GM23338 (cell line): ENCODE measurements around the gene ANKS1B. TPM values are rescaled to one million over a fixed set of nuclear protein-coding genes. Genes with fewer than 3 reads are reported as not detected.

Experiments
- ATAC-seq: fragments of 200-7000 bp; cut with Tn5 transposase; 3 replicates; pipeline ENCODE4 v1.9.1; 2020
- DNase-seq: peaks from one replicate; pipeline ENCODE4 v3.0.0-alpha.2; 2015; ENCODE audit warnings: low spot score
- H2AFZ ChIP-seq: fragments of 200-600 bp; sonication (generic); 2 replicates; pipeline ENCODE4 v1.8.0; 2016; ENCODE audit warnings: antibody characterized with exemption, mild to moderate bottlenecking, moderate library complexity
- H3F3A ChIP-seq: fragments of 200-600 bp; sonication (generic); replicated peaks from 2 replicates; pipeline ENCODE4 v1.8.0; 2017; ENCODE audit warnings: antibody characterized with exemption, mixed run types, low read depth
- H3K27ac ChIP-seq: fragments of 200-600 bp; sonication (generic); 2 replicates; pipeline ENCODE4 v1.6.1; 2016; ENCODE audit warnings: low read depth
- H3K27me3 ChIP-seq: fragments of 200-600 bp; sonication (generic); 2 replicates; pipeline ENCODE4 v1.8.0; 2016; ENCODE audit warnings: mild to moderate bottlenecking, mixed run types, moderate library complexity; ENCODE audit not compliant: insufficient read depth
- H3K36me3 ChIP-seq: fragments of 200-600 bp; sonication (generic); 2 replicates; pipeline ENCODE4 v1.8.0; 2016; ENCODE audit warnings: mild to moderate bottlenecking; ENCODE audit not compliant: insufficient read depth
- H3K4me1 ChIP-seq: fragments of 200-600 bp; sonication (generic); 2 replicates; pipeline ENCODE4 v1.8.0; 2016; ENCODE audit warnings: mild to moderate bottlenecking, moderate library complexity; ENCODE audit not compliant: insufficient read depth
- H3K4me2 ChIP-seq: fragments of 200-600 bp; sonication (generic); 2 replicates; pipeline ENCODE4 v1.7.1; 2017; ENCODE audit warnings: mixed run types
- H3K4me3 ChIP-seq: fragments of 200-600 bp; sonication (generic); 2 replicates; pipeline ENCODE4 v1.6.1; 2016; ENCODE audit warnings: mixed run types
- H3K79me2 ChIP-seq: fragments of 200-600 bp; sonication (generic); replicated peaks from 2 replicates; pipeline ENCODE4 v1.8.0; 2017; ENCODE audit warnings: mild to moderate bottlenecking; ENCODE audit not compliant: insufficient read depth
- H3K9me2 ChIP-seq: fragments of 200-600 bp; sonication (generic); 2 replicates; pipeline ENCODE4 v1.8.0; 2017; ENCODE audit not compliant: insufficient read depth
- H4K20me1 ChIP-seq: fragments of 200-600 bp; sonication (generic); replicated peaks from 2 replicates; pipeline ENCODE4 v1.8.0; 2017; ENCODE audit warnings: mild to moderate bottlenecking; ENCODE audit not compliant: insufficient read depth
- H3K27ac Mint-ChIP-seq: 2 replicates; pipeline ENCODE4 v1.8.0; 2020; ENCODE audit warnings: inconsistent platforms, mild to moderate bottlenecking, moderate library complexity, mixed read lengths
- H3K27me3 Mint-ChIP-seq: 3 replicates; pipeline ENCODE4 v1.8.0; 2022; ENCODE audit warnings: low read depth, mild to moderate bottlenecking, moderate library complexity, mixed read lengths, inconsistent platforms; ENCODE audit not compliant: insufficient read depth, poor library complexity
- H3K36me3 Mint-ChIP-seq: 3 replicates; pipeline ENCODE4 v1.8.0; 2021; ENCODE audit warnings: low read depth, mild to moderate bottlenecking, inconsistent platforms, moderate library complexity, mixed read lengths
- H3K4me1 Mint-ChIP-seq: 3 replicates; pipeline ENCODE4 v1.8.0; 2020; ENCODE audit warnings: mild to moderate bottlenecking, inconsistent platforms, mixed read lengths
- H3K4me3 Mint-ChIP-seq: 3 replicates; pipeline ENCODE4 v1.8.0; 2021; ENCODE audit warnings: moderate library complexity, mild to moderate bottlenecking, inconsistent platforms, mixed read lengths
- H3K9me3 Mint-ChIP-seq: 3 replicates; pipeline ENCODE4 v1.8.0; 2020; ENCODE audit warnings: moderate library complexity, mild to moderate bottlenecking, inconsistent platforms, mixed read lengths
- CREB1 ChIP-seq: fragments of 250-450 bp; sonication (Bioruptor Pico); IDR thresholded peaks from 2 replicates; pipeline ENCODE4 v1.5.0; 2020; ENCODE audit warnings: low read depth, mild to moderate bottlenecking, moderate library complexity
- CTCF ChIP-seq, 2 experiments: fragments of 200-600 bp in 1 of 2; sonication (generic) in 1 of 2; conservative IDR thresholded peaks; 2 replicates each; pipeline versions ENCODE4 v1.5.1 to v1.6.1; 2016 to 2017; ENCODE audit warnings: antibody characterized with exemption in 2 of 2, low read depth in 2 of 2, mild to moderate bottlenecking in 2 of 2, moderate library complexity in 1 of 2
- ETS1 ChIP-seq: IDR thresholded peaks from 2 replicates; pipeline ENCODE4 v1.6.1; 2016; ENCODE audit warnings: antibody characterized with exemption
- EZH2 ChIP-seq: fragments of 200-600 bp; sonication (generic); IDR thresholded peaks from one replicate; pipeline ENCODE4 v1.8.0; 2017; ENCODE audit warnings: antibody characterized with exemption, mild to moderate bottlenecking, low read depth; ENCODE audit not compliant: unreplicated experiment
- EZH2phosphoT487 ChIP-seq: fragments of 200-600 bp; sonication (generic); IDR thresholded peaks from one replicate; pipeline ENCODE4 v1.8.1; 2018; ENCODE audit warnings: antibody characterized with exemption; ENCODE audit not compliant: unreplicated experiment
- JUNB ChIP-seq: IDR thresholded peaks from one replicate; pipeline ENCODE4 v1.6.1; 2016; ENCODE audit warnings: antibody characterized with exemption; ENCODE audit not compliant: unreplicated experiment
- NANOG ChIP-seq: IDR thresholded peaks from 2 replicates; pipeline ENCODE4 v1.6.1; 2016; ENCODE audit warnings: antibody characterized with exemption, borderline replicate concordance
- POLR2AphosphoS5 ChIP-seq: IDR thresholded peaks from 2 replicates; pipeline ENCODE4 v1.6.1; 2016; ENCODE audit warnings: antibody characterized with exemption, low read depth
- REST ChIP-seq: IDR thresholded peaks from one replicate; pipeline ENCODE4 v1.6.1; 2018; ENCODE audit warnings: antibody characterized with exemption; ENCODE audit not compliant: unreplicated experiment
- STAT1 ChIP-seq: IDR thresholded peaks from one replicate; pipeline ENCODE4 v1.6.1; 2016; ENCODE audit warnings: antibody characterized with exemption; ENCODE audit not compliant: unreplicated experiment
- ZNF114 ChIP-seq: fragments of 250-450 bp; sonication (Bioruptor Pico); IDR thresholded peaks from 2 replicates; pipeline ENCODE4 v1.5.0; 2020; ENCODE audit warnings: mild to moderate bottlenecking, moderate library complexity
- ZNF331 ChIP-seq: fragments of 250-450 bp; sonication (Bioruptor Pico); IDR thresholded peaks from 2 replicates; pipeline ENCODE4 v1.5.0; 2020; ENCODE audit warnings: low read depth, mild to moderate bottlenecking, moderate library complexity
- ZNF462 ChIP-seq: fragments of 250-450 bp; sonication (Bioruptor Pico); IDR thresholded peaks from 2 replicates; pipeline ENCODE4 v1.5.0; 2020; ENCODE audit warnings: mild to moderate bottlenecking, moderate library complexity
- polyA plus RNA-seq: library from polyadenylated mRNA; unstranded; fragments of >200 nt; fragmentation: Nextera tagmentation; extraction: Ambion mirVana; gene quantifications from 2 replicates; pipeline ENCODE4 v1.2.1, GENCODE V29; 2016
- total RNA-seq: library from RNA; depleted of rRNA; stranded (reverse); fragments of >200 nt; shearing (Covaris generic); gene quantifications from 2 replicates; pipeline ENCODE4 v1.2.3, GENCODE V29; 2014

ANKS1B gene
- total and polyA plus RNA-seq, 2 experiments from 2014 or later, result 4.3 to 5.8 TPM

- Mint-ChIP-seq H3K27ac (no peak overlapping the region), H3K36me3 (no peaks in the 10 kb centered on the region), H3K4me1 (peaks cover 11% of the 10 kb centered on the region), H3K27me3 (no peaks in the 10 kb centered on the region), H3K4me3 (no peak overlapping the region), H3K9me3 (no peaks in the 10 kb centered on the region)
- no peak overlapping the region for H3K4me3 ChIP-seq
- no peaks in the 10 kb centered on the region for H3F3A ChIP-seq
- H3K4me1 ChIP-seq, result no peaks in the 10 kb centered on the region
- H3K36me3 ChIP-seq, result no peaks in the 10 kb centered on the region
- H3K27me3 ChIP-seq, result no peaks in the 10 kb centered on the region
- no peaks in the 10 kb centered on the region for H3K79me2 ChIP-seq
- H3K4me2 ChIP-seq, result no peak overlapping the region
- H4K20me1 ChIP-seq, result no peaks in the 10 kb centered on the region
- TF ChIP-seq CREB1 (CRISPR knock-in tag) (no peak), JUNB (no peak), NANOG (no peak), ETS1 (no peak), REST (no peak), STAT1 (no peak), POLR2AphosphoS5 (no peak), ZNF462 (CRISPR knock-in tag) (no peak), ZNF114 (CRISPR knock-in tag) (no peak), EZH2phosphoT487 (no peak), CTCF (conservative IDR thresholded peaks at IDR 0.05; ENCODE audit: low read depth in 2 of 2) (no peak), EZH2 (no peak), ZNF331 (CRISPR knock-in tag) (no peak)
- H3K9me2 ChIP-seq, result no peaks in the 10 kb centered on the region
- DNase-seq (no peak), ATAC-seq (no peak)
- H2AFZ ChIP-seq, result no peak overlapping the region
- no peak overlapping the region for H3K27ac ChIP-seq
Observed at GRCh38 chr12:98882526-98882925, 1102.2 kb downstream of the ANKS1B start.
